ENCODE results near the gene LEPROT.

DNA sequence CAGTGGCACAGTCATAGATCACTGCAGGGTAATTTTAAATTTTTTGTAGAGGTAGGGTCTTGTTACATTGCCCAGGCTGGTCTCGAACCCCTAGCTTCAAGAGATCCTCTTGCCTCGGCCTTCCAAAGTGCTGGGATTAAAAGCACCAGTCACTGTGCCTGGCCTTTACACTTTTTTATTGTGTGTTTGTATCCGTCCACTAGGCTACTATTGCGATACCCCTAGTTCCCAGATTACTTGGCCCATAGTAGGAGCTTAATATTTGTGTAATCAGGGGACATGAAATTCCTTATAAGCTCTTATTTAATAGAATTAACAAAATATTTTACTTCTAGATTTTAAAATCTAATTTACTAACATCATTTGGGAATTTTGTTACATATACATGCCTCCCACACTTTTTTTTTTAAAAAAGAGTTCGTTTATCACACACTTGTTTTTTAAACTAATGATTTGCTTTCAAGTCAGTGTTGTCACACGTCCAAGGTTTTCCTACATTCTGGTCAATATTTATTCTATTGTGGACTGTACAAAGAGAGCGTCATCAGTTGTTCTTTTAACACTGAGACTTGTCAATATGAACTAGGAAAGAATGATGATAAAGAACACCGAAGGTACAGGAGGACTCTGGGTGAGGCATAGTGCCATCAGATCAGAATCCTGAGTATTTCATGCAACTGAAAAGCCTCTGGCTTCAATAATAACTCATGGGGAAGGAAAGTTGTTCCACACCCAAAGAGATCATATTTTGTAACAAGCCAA lies 63.7 kb downstream of the LEPROT start:
- no peak for TF ChIP-seq YY1 (IDR thresholded peaks at IDR 0.05; ENCODE audit: insufficient read depth, insufficient read length)
- TF ChIP-seq ZNF274 (IDR thresholded peaks at IDR 0.05; ENCODE audit: low read depth, low read length), result no peak
- no peak for TF ChIP-seq SUZ12 (IDR thresholded peaks at IDR 0.05; ENCODE audit: extremely low read depth, insufficient read depth, insufficient read length)
